GM10847 (cell line): Measurements from ENCODE around the gene SPEN.

Experiments
- POLR2A ChIP-seq: IDR thresholded peaks from 2 replicates; pipeline ENCODE4 v1.6.1; 2011; ENCODE audit not compliant: insufficient read length; ENCODE audit errors: extremely low read depth

Gene SPEN

GRCh38 chr1:15937146-15937545 is 89.6 kb downstream of the SPEN start:
- no peak for TF ChIP-seq POLR2A

- no peak for TF ChIP-seq POLR2A
Measured at GRCh38 chr1:15937706-15938168, 90.2 kb downstream of the SPEN start.

GRCh38 chr1:15938628-15939161 is 91.2 kb downstream of the SPEN start:
- TF ChIP-seq POLR2A = no peak

GRCh38 chr1:15939181-15940109 is 91.9 kb downstream of the SPEN start:
- TF ChIP-seq POLR2A = no peak

DNA sequence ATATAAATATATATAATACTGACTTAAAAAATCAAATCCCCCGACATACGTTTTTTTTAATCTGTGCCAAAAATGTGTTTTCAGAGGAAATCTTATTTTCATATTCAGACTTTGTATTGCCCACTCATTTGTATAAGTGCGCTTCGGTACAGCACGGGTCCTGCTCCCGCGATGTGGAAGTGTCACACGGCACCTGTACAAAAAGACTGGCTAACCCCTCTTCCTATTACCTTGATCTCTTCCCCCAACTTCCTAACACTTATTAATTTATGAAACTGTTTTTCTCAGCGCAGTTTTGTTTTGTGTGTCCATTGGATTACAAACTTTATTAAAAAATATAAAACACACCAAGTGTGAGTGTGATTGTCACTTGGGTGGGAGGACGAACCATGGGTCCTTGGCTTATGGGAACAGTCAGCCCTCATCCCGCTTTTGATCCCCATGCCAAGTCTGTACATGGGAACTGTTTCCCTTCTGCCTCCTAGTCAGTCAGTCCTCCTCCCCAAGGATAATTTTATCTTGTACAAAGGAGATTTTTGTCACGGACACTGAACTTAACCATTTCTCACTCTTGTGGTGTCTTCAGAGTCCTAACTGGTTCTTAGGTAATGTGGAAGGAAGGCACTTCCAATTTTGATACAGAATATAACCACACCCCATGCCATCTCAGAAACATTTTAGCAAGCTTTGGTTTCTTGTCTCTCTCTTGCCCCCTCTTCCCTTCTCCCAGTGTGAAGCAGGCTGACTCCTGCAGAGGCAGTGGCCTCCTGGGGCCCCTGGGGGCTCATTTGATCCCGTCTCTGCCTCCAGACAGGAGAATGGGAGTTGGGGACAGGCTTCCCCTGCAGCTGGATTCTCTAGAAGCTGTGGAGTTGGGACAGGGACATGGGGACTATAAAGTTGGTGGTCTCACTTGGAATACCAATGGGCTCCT is 92.9 kb downstream of the SPEN start:
- no peak for TF ChIP-seq POLR2A

- no peak for TF ChIP-seq POLR2A
Measured at GRCh38 chr1:15941044-15941840, 93.7 kb downstream of the SPEN start.

DNA sequence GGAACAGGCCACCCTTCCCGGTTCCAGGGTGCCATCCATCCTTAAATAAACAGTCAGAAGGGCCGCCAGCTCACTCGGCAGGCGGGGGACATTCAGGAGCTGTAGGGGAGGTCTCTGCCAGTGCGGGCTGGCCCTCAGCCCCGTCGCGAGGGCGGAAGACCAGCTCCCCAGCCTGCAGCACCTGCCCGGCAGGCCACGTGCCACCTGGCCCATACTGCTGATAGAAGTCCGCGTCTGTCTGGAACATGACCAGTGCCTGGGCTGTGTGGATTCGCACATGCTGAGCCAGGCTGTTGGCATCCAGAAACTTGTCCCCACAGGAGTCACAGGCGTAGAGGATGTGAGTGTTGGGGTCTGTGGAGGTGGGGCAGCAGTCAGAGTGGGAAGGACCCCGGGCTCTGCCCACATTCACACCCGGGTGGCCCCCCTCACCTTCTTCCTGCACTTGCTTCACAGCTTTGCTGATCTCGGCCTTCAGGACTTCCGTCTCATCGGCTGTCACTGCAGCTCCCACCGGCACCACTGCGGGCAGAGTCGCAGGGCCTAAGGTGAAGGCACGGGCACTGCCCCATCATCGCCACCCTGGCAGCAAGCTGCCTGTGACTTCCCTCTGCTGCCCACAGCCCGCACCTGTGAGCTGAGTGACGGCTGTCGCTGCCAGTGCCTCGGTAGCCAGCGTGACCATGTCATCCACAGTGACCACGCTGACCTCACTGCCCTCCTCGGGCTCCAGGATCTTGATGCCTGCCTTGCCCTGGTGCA is 94.6 kb downstream of the SPEN start:
- TF ChIP-seq POLR2A = no peak

DNA sequence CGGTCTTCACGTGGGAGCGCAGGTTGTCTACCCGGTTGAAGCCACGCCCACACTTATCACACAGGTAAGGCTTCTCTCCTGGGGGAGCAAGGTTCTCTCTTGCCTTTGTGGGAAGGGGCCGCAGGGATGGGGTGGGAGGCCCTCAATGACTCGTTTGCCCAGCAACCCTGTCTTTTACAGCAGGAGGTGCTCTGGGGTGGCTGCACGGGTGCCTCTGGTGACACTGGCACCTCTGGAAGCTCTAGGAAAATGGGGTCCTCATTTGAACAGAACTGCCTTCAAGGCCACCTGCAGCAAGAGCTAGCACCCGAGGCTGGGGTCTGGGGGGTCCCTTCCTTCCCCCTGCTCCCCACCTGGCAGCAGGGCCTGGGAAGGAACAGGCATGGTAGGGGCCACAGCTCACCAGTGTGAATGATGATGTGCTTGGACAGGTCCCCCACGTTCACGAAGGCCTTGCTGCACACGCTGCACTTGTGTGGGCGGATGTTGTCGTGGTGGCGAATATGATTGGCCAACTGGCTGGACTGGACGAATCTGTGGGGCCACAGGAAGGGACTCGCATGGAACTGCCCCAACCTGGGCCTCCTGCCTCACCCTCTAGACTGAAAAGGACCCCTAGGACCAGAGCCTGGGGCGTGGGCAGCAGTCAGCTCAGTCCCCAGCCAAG is 95.3 kb downstream of the SPEN start:
- TF ChIP-seq POLR2A = no peak

DNA sequence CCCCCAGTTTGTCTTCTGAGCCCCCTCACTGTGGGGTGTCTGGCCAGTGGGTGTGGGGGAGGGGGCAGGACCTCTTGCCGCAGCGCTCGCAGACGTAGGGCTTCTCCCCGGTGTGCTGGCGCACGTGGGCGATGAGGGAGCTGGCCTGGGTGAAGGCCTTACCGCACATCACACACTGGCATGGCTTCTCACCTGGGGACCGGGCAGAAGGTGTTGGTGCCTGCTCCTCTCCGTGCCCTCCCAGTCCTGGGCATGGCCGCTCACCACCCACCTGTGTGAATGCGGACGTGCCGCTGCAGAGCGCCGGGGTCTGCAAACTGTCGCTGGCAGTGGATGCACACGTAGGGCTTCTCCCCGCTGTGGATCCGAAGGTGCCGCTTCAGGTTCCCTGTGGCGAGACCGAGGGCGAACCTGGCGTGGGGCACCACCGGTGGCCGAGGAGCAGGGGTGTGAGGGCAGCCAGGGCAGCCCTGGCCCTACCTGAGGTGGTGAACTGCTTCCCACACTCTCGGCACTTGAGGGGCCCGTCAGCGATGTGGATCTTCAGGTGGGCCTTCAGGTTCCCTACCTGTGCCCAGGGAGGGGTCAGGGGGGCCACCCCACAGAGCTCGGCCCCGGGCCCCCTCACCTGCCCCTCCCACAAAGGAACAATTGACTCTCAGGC is 96.0 kb downstream of the SPEN start:
- TF ChIP-seq POLR2A = no peak

GRCh38 chr1:15943992-15944307 is 96.4 kb downstream of the SPEN start:
- no peak for TF ChIP-seq POLR2A

GRCh38 chr1:15944308-15945010 is 97.0 kb downstream of the SPEN start:
- TF ChIP-seq POLR2A = no peak

DNA sequence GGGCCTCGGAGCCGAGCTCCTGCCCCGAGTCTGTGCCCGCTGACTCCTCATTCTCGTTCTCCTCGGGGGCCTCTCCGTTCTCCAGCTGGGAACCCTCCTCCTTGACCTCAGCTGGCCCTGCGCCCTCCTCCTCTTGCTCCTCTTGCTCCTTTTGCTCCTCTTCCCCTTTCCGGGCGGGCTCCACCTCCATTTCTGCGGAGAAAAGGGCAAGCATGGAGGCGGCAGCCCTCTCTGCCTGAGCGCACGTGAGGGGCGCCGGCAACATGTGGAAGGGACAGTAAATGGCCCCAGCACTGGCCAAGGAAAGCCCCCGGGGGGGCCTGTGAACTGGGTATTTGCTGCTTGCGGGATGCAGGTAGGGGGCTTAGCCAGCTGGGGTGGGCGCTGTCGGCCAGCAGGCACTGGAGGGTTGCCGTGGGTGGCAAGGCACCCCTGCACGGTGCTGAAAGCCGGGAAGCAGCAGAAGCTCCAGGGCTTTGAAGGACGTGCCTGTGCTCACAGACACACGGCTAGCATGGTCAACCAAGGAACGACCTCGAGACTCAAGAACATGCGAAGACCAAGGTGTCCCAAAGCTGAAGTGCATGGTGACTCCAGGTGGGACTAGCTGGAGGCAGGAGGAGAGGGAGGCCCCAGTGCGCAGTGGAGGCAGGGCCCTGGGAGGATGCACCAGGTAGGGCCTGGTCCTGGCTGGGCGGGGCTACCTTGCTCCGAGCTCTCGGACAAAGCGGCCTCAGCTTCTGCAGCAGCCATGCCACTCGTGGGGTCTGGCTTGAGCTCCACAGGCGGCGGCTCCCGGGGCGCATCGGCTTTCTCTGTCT is 97.7 kb downstream of the SPEN start:
- TF ChIP-seq POLR2A = no peak
